WERI-Rb-1 (cell line): ENCODE results near the gene TMEM132D.

Experiments
- DNase-seq: peaks from one replicate; pipeline ENCODE4 v3.0.0-alpha.2; 2020
- H3K27ac ChIP-seq: fragments of 250-450 bp; sonication (Bioruptor Pico); 2 replicates; pipeline ENCODE4 v1.5.1; 2020; ENCODE audit warnings: mild to moderate bottlenecking, moderate library complexity
- H3K27me3 ChIP-seq: fragments of 250-450 bp; sonication (Bioruptor Pico); 2 replicates; pipeline ENCODE4 v1.5.1; 2021; ENCODE audit warnings: mild to moderate bottlenecking, low read depth, moderate library complexity; ENCODE audit not compliant: insufficient read depth, severe bottlenecking
- H3K36me3 ChIP-seq: fragments of 250-450 bp; sonication (Bioruptor Pico); 2 replicates; pipeline ENCODE4 v1.5.1; 2020; ENCODE audit warnings: mild to moderate bottlenecking, moderate library complexity
- H3K4me3 ChIP-seq: 2 replicates; pipeline ENCODE4 v1.5.1; 2011; ENCODE audit warnings: low read depth, mild to moderate bottlenecking, control low read depth, low read length
- H3K9me3 ChIP-seq: fragments of 250-450 bp; sonication (Bioruptor Pico); 2 replicates; pipeline ENCODE4 v1.5.1; 2021; ENCODE audit warnings: mild to moderate bottlenecking, moderate library complexity; ENCODE audit not compliant: severe bottlenecking
- TF ChIP-seq, protein P1 (sequence below): IDR thresholded peaks from 2 replicates; pipeline ENCODE4 v1.5.1; 2011; ENCODE audit warnings: low read depth, mild to moderate bottlenecking, control low read depth, inconsistent platforms, low read length

Gene TMEM132D

DNA sequence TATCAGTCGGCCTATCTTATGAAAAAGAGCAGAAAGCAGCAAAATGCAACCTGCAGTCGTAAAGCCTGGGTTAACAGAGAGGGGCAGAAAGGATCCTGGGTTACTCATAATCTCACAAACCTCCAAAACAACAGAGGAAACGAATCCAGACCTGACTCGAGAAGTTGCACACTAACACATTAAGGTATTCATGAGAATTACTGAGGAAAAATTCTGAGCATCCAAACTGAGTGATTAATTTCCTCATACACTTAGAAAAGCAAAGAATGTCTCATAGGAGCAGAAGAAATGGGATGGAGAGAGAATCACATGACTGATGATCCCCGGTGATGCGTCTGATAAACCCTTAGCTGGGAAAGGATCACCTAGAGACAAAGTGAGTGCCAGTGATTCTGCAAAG, 272.5 kb downstream of the TMEM132D start:
- Histone ChIP-seq H3K4me3 (no peak overlapping the region), H3K36me3 (no peaks in the 10 kb centered on the region), H3K9me3 (no peaks in the 10 kb centered on the region), H3K27ac (no peak overlapping the region), H3K27me3 (no peaks in the 10 kb centered on the region)
- TF ChIP-seq, protein P1, sequence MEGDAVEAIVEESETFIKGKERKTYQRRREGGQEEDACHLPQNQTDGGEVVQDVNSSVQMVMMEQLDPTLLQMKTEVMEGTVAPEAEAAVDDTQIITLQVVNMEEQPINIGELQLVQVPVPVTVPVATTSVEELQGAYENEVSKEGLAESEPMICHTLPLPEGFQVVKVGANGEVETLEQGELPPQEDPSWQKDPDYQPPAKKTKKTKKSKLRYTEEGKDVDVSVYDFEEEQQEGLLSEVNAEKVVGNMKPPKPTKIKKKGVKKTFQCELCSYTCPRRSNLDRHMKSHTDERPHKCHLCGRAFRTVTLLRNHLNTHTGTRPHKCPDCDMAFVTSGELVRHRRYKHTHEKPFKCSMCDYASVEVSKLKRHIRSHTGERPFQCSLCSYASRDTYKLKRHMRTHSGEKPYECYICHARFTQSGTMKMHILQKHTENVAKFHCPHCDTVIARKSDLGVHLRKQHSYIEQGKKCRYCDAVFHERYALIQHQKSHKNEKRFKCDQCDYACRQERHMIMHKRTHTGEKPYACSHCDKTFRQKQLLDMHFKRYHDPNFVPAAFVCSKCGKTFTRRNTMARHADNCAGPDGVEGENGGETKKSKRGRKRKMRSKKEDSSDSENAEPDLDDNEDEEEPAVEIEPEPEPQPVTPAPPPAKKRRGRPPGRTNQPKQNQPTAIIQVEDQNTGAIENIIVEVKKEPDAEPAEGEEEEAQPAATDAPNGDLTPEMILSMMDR, result no peak
- no peak for DNase-seq

DNA sequence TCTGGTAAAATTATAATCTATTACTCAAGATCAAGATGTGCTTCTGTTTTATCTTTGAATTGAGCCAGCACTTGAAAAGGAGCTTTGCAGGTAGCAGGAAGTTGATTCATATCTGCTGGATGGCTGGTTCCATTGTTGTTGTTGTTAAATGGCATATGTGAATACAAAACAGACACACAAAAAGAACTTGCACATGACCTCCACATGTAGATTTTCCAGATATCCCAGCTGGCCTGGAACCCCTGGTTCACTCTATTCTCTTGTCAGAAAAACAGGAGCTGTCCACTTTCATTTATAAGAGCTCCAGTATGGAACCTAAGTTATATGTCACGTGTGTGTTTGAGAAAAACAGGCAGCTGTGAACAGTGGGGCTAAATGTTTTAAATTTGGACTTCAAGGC, 273.9 kb downstream of the TMEM132D start:
- Histone ChIP-seq H3K36me3 (no peaks in the 10 kb centered on the region), H3K9me3 (no peaks in the 10 kb centered on the region), H3K27ac (no peak overlapping the region), H3K27me3 (no peaks in the 10 kb centered on the region), H3K4me3 (no peak overlapping the region)
- DNase-seq, result no peak
- TF ChIP-seq, protein P1, result no peak

DNA sequence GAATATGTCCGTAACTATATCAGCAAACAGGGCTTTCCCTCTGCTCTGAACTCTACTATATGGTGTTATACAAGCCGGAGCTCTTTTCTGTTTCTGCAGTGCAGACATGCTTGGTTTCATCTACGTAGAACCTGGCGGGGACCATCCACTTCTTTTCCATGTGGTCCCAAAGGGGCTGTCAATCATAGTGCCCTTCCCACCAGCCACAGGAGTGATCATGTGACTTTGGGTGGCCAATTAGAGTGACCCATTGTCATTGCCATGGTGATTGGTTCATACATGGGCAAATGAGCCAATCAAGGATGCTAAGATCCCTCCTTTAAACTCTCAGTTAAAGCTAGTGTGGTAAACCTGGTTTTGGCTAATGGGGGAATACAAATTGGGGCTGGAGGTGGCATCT, 281.3 kb downstream of the TMEM132D start:
- no peaks in the 10 kb centered on the region for H3K9me3 ChIP-seq
- TF ChIP-seq, protein P1, result no peak
- no peaks in the 10 kb centered on the region for H3K27me3 ChIP-seq
- no peak for DNase-seq
- no peak overlapping the region for H3K4me3 ChIP-seq
- H3K27ac ChIP-seq, result no peak overlapping the region
- no peaks in the 10 kb centered on the region for H3K36me3 ChIP-seq

DNA sequence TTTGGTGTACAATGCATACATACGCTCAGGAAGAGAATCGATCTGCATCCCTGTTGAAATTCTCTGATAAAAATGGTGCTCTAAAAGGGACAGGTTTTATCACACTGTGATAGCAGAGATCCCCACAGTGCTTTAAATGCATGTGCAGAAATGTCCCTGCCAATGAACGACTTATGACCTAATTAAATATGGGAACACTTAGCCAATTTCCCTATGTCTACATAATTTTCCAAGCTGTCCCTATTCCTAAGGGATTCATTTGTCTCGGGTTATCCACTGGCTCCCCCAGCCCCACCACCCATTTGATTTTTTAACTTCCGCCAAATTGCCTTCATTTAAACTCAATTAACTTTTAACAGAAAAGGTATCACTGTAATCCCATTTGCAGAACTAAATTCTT, 284.6 kb downstream of the TMEM132D start:
- TF ChIP-seq, protein P1, result no peak
- Histone ChIP-seq H3K27me3 (no peaks in the 10 kb centered on the region), H3K4me3 (no peak overlapping the region), H3K9me3 (no peaks in the 10 kb centered on the region), H3K27ac (no peak overlapping the region), H3K36me3 (no peaks in the 10 kb centered on the region)
- DNase-seq, result no peak

DNA sequence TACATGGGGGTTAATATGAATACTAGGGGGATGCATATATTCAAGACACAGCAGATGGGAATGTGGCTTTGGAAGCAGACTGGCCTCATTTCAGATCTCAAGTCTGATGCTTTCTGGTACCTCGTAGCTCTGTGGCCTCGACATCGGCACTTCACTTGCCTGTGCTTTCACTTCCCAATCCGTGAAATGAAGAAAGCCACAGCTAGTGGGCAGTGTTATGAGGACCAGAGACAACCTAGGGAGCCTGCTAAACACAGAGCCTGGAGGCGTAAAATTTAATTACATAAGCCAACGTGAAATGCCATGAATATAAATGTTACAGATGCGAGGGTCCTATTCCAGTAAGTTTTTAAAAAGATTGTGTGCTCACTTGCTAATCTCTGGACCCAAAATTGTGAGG, 286.0 kb downstream of the TMEM132D start:
- no peak overlapping the region for H3K4me3 ChIP-seq
- no peaks in the 10 kb centered on the region for H3K36me3 ChIP-seq
- no peaks in the 10 kb centered on the region for H3K9me3 ChIP-seq
- H3K27me3 ChIP-seq, result no peaks in the 10 kb centered on the region
- DNase-seq, result no peak
- no peak overlapping the region for H3K27ac ChIP-seq
- TF ChIP-seq, protein P1, result no peak

DNA sequence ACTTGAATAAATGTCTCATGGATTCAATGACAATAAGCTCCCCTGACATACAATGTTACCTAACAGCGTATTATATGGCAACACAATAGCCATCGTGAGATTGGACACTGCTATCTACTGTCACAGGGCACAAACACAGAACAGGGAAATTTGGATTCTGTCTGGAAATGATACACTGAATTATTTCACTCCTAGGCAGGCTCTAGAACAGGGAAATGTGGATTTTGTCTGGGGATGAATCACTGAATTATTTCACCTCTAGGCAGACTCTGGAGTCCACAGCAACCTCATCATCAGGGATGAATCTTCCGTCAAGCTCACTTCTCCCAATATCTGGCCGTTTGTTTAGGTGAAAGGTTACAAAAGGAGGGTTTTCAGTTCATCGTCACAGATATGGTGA, 288.8 kb downstream of the TMEM132D start:
- DNase-seq, result no peak
- H3K9me3 ChIP-seq, result no peaks in the 10 kb centered on the region
- no peaks in the 10 kb centered on the region for H3K36me3 ChIP-seq
- H3K27me3 ChIP-seq, result no peaks in the 10 kb centered on the region
- no peak overlapping the region for H3K27ac ChIP-seq
- TF ChIP-seq, protein P1, result no peak
- no peak overlapping the region for H3K4me3 ChIP-seq
